ENCODE results near the gene HDAC4. TPM values are rescaled to one million over a fixed set of nuclear protein-coding genes. Genes with fewer than 3 reads are reported as not detected.

The HDAC4 gene
- total RNA-seq, 2 donors from 2014 or later, result 9.3 to 139 TPM

GRCh38 chr2:239215988-239216613 lies 184.7 kb downstream of the HDAC4 start:
- Histone ChIP-seq H3K36me3 (replicated peaks in 1 of 2; ENCODE audit: insufficient read depth in 1 of 2, low read depth in 2 of 2) (no peaks in the 10 kb centered on the region), H3K27me3 (no peaks in the 10 kb centered on the region), H3K4me3 (no peak overlapping the region), H3K27ac (no peak overlapping the region), H3K4me1 (peaks cover 9% of the 10 kb centered on the region), H3K9me3 (no peaks in the 10 kb centered on the region)
- ATAC-seq (no peak), DNase-seq (no peak)
- 80 to 82% methylated on average over 7 of the region's 7 CpGs for WGBS, 2 donors
- intact Hi-C loops (cut with DNase I), result no loop called here
- TF ChIP-seq CTCF (IDR thresholded peaks at IDR 0.05) (no peak), POLR2A (IDR thresholded peaks at IDR 0.05) (no peak)

DNA sequence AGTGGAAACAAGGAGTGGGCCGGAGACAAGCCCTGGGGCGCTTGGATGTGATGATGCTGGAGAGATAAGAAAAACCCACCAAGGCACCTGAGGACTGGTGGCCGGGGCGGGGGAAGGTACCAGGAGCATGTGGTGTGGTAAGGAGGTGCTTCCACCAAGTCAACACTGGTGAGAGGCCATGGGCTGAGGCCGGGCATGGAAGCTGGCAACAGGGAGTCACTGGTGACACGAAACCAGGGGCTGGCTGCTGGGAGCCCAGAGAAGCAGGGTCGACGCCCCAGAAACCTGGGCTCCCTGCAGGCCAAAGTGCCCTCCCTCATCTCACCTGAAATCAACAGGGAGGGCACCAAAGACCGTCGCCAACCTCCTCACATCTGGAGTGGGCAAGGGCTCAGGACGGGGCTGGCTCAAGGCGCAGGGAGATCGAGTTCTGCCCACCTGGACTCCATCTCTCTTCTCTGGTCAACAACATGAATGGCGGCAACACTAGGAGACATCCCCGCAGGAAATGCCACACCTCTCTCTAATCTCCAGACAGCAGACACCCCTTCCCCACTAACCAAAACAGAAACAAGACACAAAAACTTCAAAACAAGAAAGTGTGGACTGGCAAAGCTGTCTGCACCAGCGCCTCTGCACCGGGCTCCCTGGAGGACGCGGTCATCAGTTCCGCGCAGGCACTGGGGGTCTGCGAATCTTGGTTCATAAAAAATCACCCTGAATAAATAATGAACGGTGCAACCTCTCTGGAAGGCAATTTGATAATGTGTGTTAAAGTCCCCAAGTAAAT lies 185.5 kb downstream of the HDAC4 start:
- intact Hi-C loops (cut with DNase I), result no loop called here
- no peak overlapping the region for H3K4me3 ChIP-seq
- peak; percentile 18 for ATAC-seq
- no peaks in the 10 kb centered on the region for H3K36me3 ChIP-seq (replicated peaks in 1 of 2; ENCODE audit: insufficient read depth in 1 of 2, low read depth in 2 of 2)
- WGBS, 2 donors, result 91% methylated on average over 15 to 23 of the region's 23 CpGs
- H3K27ac ChIP-seq, result no peak overlapping the region
- H3K27me3 ChIP-seq, result no peaks in the 10 kb centered on the region
- H3K4me1 ChIP-seq, result peaks cover 3% of the 10 kb centered on the region
- TF ChIP-seq CTCF (IDR thresholded peaks at IDR 0.05) (no peak), POLR2A (IDR thresholded peaks at IDR 0.05) (no peak)
- H3K9me3 ChIP-seq, result no peaks in the 10 kb centered on the region
- no peak for DNase-seq

- Histone ChIP-seq H3K27ac (no peak overlapping the region), H3K4me1 (peaks cover 3% of the 10 kb centered on the region), H3K36me3 (replicated peaks in 1 of 2; ENCODE audit: insufficient read depth in 1 of 2, low read depth in 2 of 2) (no peaks in the 10 kb centered on the region), H3K4me3 (no peak overlapping the region), H3K9me3 (no peaks in the 10 kb centered on the region), H3K27me3 (no peaks in the 10 kb centered on the region)
- no peak for ATAC-seq
- intact Hi-C loops (cut with DNase I), result no loop called here
- TF ChIP-seq CTCF (IDR thresholded peaks at IDR 0.05) (no peak), POLR2A (IDR thresholded peaks at IDR 0.05) (no peak)
- no peak for DNase-seq
- WGBS, 2 donors, result 94 to 95% methylated on average over 9 of the region's 9 CpGs
Observed at GRCh38 chr2:239214725-239215124, 186.1 kb downstream of the HDAC4 start.

GRCh38 chr2:239213643-239214101 lies 187.1 kb downstream of the HDAC4 start:
- 93 to 94% methylated on average over 7 of the region's 7 CpGs for WGBS, 2 donors
- intact Hi-C loops (cut with DNase I), result no loop called here
- Histone ChIP-seq H3K4me3 (no peak overlapping the region), H3K36me3 (replicated peaks in 1 of 2; ENCODE audit: insufficient read depth in 1 of 2, low read depth in 2 of 2) (no peaks in the 10 kb centered on the region), H3K9me3 (no peaks in the 10 kb centered on the region), H3K27ac (no peak overlapping the region), H3K4me1 (peaks cover 6% of the 10 kb centered on the region), H3K27me3 (no peaks in the 10 kb centered on the region)
- TF ChIP-seq POLR2A (IDR thresholded peaks at IDR 0.05), result no peak
- no peak for TF ChIP-seq CTCF (IDR thresholded peaks at IDR 0.05)
- no peak for ATAC-seq
- no peak for DNase-seq
